ENCODE results near the gene FTL. TPM values are rescaled to one million over a fixed set of nuclear protein-coding genes. Genes with fewer than 3 reads are reported as not detected.

The FTL gene
- total RNA-seq, 1 donor from 2014 or later = 963 TPM

Other genes with a start within 250 kb of the FTL start
- 0.14 and 0.20 TPM in 2 replicates for gene MAMSTR, start 245.6 kb upstream of the FTL start, total RNA-seq
- gene RASIP1, start 224.7 kb upstream of the FTL start, total RNA-seq = 70.1 and 71.7 TPM in 2 replicates
- gene IZUMO1, start 218.4 kb upstream of the FTL start, total RNA-seq = 0.28 and 0.33 TPM in 2 replicates
- gene FUT1, start 212.7 kb upstream of the FTL start, total RNA-seq = 8.0 and 10.3 TPM in 2 replicates
- gene FGF21, start 209.8 kb upstream of the FTL start, total RNA-seq = not detected in 2 replicates
- 49.7 and 53.2 TPM in 2 replicates for gene BCAT2, start 154.3 kb upstream of the FTL start, total RNA-seq
- 4.8 and 6.4 TPM in 2 replicates for gene HSD17B14, start 128.8 kb upstream of the FTL start, total RNA-seq
- 5.1 and 6.1 TPM in 2 replicates for gene PLEKHA4, start 96.7 kb upstream of the FTL start, total RNA-seq
- 32.3 and 35.6 TPM in 2 replicates for gene PPP1R15A, start 92.9 kb upstream of the FTL start, total RNA-seq
- 0.07 TPM in 1 of 2 replicates, not detected in the other for gene TULP2, start 66.6 kb upstream of the FTL start, total RNA-seq
- 122 and 125 TPM in 2 replicates for gene NUCB1, start 65.0 kb upstream of the FTL start, total RNA-seq
- gene DHDH, start 31.6 kb upstream of the FTL start, total RNA-seq = not detected in 2 replicates
- 120 and 130 TPM in 2 replicates for gene BAX, start 10.4 kb upstream of the FTL start, total RNA-seq
- 30.3 and 31.4 TPM in 2 replicates for gene GYS1, start 28.0 kb downstream of the FTL start, total RNA-seq
- 376 and 391 TPM in 2 replicates for gene RUVBL2, start 28.6 kb downstream of the FTL start, total RNA-seq
- 0.26 TPM in 1 of 2 replicates, not detected in the other for gene LHB, start 51.8 kb downstream of the FTL start, total RNA-seq
- not detected in 2 replicates for gene CGB3, start 59.0 kb downstream of the FTL start, total RNA-seq
- not detected in 2 replicates for gene CGB2, start 66.6 kb downstream of the FTL start, total RNA-seq
- not detected in 2 replicates for gene CGB1, start 71.6 kb downstream of the FTL start, total RNA-seq
- not detected in 2 replicates for gene CGB5, start 78.5 kb downstream of the FTL start, total RNA-seq
- gene CGB8, start 83.8 kb downstream of the FTL start, total RNA-seq = not detected in 2 replicates
- 0.33 TPM in 1 of 2 replicates, not detected in the other for gene CGB7, start 92.4 kb downstream of the FTL start, total RNA-seq
- not detected in 2 replicates for gene NTF4, start 99.5 kb downstream of the FTL start, total RNA-seq
- gene KCNA7, start 107.4 kb downstream of the FTL start, total RNA-seq = not detected in 2 replicates
- gene SNRNP70, start 120.1 kb downstream of the FTL start, total RNA-seq = 199 and 280 TPM in 2 replicates
- 1.4 and 2.3 TPM in 2 replicates for gene LIN7B, start 149.1 kb downstream of the FTL start, total RNA-seq
- 0.73 and 1.2 TPM in 2 replicates for gene C19orf73, start 153.8 kb downstream of the FTL start, total RNA-seq
- 0.95 and 3.0 TPM in 2 replicates for gene PPFIA3, start 154.2 kb downstream of the FTL start, total RNA-seq
- gene HRC, start 190.1 kb downstream of the FTL start, total RNA-seq = not detected in 2 replicates
- 9.8 and 14.4 TPM in 2 replicates for gene TRPM4, start 192.5 kb downstream of the FTL start, total RNA-seq